NCI-H2227 treated with DMSO at 0.1 percent for 48 hours (cell line): Measurements from ENCODE around the gene RPL28.
"Not testable (repeated sequence)": the region's sequence is repeated elsewhere in the genome, so short reads cannot be mapped to it uniquely, and the experiment has no call there.

Experiments
- DNase-seq: peaks from one replicate; lab custom pipeline; 2025; lab: John Stamatoyannopoulos, UW

The RPL28 gene

DNA sequence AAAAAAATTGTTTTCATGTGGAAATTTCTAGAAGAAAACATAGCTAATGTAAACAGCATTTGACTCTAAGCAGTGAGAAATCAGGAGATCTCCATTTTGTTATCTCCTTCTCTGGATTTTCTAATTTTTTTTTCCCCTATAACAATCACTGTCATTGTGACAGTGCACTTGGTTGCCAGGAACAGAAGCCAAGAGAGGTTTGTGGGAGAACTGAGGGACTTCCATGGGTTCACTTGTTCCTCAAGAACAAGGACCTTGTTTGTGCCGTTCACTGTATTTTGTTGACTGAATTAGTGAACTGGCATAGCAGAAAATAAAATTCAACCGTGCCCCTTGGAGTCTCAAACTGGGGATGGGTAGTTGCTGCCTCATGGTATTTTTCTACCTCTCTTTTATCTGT is 40.3 kb downstream of the RPL28 start:
- no peak for DNase-seq

DNA sequence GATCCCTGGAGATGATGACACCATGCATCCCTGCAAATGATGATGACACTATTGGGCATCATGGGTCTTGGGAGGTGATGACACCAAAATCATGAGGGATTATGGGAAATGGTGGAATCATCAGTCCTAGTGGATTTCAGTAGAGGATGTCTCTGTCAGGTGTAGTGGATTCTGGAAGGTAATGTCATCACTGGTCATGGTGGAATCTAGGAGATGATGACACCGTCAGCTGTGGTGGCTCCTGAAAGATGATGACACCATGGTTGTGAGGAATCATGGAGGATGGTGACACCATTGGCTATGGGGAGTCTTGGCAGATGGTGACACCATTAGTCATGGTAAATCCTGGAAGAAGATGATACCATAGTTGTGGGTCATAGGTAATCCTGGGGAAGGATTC is 45.5 kb downstream of the RPL28 start:
- DNase-seq = no peak

DNA sequence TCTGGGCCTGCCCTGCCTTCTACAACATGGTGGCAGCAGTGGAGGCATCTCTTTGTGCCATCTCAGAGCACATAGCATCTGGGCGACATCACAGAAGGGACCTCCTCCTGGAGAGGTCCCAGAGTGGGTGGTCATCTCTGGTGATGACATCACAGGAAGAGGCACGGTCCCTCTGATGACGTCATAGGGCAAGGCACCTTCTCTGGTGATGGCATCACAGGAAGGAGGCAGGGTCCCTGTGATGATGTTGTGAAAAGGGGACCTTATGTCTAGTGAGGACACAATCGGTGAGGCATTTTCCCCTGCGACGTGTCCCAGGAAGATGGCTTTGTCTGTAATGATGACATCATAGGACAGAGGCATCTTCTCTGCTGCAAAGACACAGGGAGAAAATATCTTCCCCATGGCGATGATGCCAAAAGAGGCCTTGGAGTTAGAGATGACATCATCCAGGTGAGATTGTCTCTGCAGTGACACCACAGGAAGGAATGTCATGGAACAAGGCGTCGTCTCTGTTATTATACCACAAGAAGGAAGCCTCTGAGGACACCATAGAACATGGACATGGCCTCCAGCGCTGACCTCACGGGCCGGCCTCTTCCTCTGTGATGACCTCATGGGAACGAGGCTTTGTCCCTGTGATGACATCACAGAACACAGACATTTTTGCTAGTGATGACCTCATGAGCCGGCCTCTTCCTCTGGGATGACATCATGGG is 46.7 kb downstream of the RPL28 start:
- DNase-seq = no peak

DNA sequence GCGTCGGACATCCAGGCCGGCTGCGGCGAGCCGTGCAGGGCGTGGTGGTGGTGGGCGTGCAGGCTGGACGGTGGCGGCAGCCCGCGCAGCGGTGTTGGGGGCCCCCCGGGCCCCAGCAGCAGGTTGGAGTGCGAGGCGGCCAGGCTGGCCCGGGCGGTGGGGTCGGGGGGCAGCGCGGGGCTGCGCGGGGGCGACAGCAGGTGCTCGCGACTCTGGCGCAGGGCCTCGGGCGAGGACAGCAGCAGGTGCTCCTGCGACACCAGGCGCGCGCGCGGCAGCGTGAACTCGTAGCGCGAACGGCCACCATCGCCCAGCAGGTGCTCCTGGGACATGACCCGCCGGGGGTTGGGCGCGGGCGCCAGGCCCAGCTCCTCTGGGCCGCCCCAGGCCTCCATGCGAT is 47.6 kb downstream of the RPL28 start:
- DNase-seq = no peak

DNA sequence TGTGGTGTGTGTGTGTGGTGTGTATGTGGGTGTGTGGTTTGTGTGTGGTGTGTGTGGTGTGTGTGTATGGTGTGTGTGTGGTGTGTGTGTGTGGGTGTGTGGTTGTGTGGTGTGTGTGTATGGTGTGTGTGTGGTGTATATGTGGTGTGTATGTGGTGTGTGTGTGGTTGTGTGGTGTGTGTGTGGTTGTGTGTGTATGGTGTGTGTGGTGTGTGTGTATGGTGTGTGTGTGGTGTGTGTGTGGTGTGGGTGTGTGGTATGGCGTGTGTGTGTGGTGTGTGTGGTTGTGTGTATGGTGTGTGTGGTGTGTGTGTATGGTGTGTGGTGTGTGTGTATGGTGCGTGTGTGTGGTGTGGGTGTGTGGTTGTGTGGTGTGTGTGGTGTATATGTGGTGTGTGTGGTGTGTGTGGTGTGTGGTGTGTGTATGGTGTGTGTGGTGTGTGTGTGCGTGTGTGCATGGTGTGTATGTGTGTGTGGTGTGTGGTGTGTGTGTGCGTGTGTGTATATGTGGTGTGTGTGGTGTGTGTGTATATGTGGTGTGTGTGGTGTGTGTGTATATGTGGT is 48.7 kb downstream of the RPL28 start:
- no peak for DNase-seq

DNA sequence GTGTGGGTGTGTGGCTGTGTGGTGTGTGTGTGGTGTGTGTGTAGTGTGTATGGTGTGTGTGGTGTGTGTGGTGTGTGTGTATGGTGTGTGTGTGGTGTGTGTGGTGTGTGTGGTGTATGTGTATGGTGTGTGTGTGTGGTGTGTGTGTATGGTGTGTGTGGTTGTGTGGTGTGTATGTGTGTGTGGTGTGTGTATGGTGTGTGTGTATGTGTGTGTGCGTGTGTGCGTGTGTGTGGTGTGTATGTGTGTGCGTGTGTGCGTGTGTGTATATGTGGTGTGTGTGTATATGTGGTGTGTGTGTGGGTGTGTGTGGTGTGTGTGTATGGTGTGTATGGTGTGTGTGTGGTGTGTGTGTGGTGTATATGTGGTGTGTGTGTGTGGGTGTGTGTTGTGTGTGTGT is 49.3 kb downstream of the RPL28 start:
- DNase-seq = no peak

DNA sequence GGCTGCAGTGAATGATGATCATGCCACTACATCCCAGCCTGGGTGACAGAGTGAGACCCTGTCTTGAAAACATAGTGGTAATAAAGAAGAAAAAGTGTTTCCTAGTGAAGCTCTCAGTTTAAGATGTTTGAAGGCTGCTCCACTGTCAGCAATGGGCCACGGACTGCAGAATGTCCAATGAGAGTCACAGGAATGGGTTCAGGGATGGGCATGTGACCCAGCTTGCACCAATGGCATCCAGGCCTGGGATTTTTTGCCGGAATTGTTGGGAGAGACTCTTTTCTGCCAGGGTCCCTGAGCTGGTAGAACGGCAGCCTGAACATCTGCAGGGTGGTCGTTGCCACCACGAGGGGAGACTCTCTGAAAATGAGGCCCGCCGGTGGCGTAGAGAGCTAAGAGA is 51.1 kb downstream of the RPL28 start:
- DNase-seq = no peak

DNA sequence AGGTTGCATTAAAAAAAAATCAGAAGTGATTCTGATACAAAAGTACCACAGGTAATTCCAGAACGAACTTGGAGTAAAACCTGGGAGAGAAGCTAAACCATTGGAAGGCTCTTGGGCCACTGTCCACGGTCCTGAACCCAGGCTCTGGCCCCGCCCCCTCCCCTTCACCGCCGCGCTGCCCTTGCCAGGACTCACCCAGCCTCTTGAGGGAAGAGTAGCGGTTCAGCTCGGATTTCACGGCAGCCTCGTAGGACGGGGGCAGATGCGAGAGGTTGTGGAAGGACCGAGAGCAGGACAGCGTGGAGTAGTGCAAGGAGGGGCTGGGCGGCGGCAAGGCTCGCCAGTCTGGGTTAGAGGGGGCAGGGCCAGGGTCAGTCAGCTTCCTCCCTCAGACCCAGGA is 51.7 kb downstream of the RPL28 start:
- no peak for DNase-seq

DNA sequence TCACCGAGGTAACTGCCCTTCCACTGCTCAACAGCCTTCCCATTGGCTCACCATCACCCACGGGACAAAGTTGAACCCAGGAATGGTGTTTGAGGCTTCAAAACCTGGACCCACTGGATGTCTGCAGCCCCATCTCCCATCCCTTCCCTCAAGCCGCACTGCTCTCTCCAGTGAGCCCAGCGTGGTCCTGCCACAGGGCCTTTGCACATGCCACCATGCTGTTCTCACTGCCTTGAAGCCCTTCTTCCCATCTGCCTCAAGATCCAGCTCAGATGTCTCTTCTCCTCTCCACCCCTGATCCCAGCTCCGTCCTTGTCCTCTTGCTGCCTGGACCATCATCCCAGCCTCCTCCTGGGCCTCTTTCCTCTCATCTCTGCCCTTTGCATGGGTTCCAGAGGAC is 53.3 kb downstream of the RPL28 start:
- DNase-seq = no peak

DNA sequence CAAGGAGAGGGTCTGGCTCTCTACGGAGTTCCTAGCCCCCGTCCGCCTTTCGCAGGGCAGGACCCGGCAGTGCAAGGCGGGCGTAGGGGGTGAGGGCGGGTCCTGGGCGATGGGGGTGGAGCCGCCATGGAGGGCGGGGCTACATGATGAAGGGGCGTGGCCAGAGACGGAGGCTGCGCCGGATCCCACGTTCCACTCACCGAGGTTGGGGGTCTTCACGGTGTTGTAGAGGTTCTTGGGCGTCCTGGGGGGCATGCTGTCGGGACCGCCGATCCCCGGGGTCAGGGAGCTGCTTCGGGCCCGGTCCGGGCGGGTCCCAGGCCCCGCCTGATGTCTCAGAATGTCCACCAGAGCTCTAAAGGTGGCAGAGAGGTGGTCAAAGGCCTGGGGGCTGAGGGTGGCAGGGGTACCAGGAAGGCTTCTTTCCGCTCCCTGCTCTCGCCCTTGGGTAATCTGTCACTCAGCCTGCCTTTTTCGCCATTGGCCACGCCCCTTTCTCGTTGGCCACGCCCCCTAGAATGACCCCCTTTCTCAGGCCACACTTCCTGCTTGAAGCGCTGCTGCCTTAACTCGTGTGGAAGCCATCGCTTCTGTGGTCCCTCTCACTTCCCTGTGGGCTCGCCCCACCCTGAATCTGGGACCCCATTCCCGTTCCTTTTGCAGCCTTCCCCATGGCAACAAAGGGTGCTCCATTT is 54.8 kb downstream of the RPL28 start:
- DNase-seq = no peak

DNA sequence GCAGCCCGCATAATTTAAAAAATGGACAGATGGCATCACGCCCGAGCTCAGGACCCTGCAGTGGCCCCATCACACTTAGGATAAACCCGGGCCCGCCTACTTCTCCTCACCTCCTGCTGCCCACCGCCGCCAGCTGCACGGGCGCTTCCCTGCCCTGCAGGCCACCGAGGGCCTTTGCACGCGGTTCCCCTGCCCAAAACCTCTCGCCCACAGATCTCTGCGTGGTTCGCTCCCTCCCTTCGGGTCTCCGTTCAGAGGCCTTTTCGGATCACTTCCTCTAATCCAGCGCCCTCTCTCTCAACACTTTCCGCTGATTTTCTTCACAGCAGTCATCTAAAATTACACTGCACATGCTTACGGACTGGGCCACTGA is 55.6 kb downstream of the RPL28 start:
- DNase-seq = no peak

DNA sequence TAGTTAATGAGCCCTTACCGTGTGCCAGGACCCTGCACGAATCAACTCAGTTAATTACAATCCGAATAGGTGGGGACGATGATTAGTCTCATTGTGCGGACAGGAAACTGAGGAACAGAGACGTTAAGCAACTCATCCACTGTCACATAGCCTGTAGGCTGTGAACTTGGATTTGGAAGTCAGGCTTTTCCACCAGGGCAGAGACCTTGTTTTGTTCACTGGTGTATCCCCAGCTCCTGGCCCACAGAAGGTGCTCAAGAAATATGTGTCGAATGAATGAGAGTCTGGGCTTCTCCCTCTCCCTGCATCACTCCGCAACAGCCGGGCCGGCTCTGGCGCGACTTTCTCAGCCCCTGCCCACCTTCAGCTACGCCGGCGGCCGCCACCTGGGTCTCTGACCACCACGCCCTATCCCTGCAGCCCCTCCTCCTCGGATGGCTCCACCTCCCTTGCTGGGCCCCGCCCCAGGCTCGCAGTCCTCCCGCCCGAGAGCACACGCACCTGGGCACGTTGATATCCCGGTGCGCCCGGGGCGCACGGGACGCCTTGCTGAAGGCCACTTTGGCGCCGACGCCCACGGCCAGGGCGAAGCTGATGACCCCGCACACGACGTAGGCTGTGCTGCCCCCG is 56.1 kb downstream of the RPL28 start:
- DNase-seq = peak; percentile 53

DNA sequence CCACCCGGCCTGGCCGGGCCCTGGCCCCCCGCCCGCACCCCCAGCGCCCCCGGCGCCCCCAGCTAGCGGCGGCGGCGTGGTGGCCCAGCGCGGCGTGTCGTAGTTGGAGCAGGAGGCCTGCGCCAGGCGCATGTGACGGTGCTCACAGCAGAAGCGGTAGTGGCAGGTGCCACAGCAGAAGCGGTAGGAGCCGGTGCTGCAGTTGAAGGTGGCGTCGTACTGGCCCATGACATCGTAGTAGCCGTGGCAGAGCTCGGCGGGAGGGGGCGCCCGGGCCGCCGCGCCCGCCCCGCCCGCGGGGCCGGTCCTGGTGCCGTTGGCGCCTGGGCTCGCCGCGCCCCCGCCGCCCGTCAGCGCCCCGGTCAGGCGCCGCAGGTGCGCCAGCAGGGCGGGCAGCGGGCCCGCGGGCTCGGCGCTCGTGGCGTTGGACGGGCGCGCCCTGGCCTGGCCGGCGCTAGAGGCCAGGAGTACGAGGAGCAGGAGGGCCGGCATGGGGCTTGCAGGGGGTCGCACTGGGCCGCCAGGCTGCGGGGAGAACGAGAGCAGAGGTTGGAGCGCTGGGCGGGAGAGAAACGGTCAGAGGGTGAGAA is 56.7 kb downstream of the RPL28 start:
- peak; percentile 46 for DNase-seq

DNA sequence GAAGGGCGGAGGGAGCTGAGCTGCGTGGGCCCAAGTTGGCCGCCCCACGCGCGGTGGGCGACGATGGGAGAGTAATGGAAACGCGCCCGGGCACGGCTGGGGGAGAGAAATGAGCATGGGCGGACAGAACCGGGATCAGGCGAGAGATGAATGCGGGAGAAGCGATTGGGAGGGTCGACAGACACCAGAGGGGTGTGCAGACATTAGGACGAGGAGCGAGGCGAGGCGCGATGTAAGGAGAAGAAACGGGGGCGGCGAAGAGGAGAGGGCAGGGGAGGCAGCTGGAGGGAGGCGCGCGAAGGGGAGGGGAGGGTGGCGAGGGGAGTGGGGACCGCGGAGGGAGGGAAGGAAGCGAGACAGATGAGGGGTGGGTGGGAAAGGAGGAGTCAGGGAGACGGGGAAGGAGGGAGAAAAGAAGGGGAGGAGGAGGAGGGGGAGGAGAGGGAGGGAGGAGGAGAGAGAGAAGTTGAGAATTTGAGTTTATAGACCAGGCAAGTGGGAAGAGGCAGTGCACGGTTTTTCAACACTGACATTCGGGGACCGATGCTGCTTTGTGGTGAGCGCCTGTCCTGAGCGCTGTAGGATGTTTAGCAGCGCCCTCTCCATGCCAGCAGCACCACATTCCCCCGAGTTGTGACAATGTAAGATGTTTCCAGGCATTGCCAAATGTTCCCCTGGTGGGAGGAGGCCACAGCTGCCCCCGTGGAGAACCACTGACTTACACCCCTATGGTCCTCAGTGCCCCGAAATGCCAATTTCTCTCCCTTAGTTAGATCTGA is 57.5 kb downstream of the RPL28 start, which contains the start of gene SHISA7:
SHISA7 (minus strand) TSS at position 256 of the 779 bp plus-strand sequence. CDS start 437 bp downstream, outside the sequence.
- DNase-seq = peak; percentile 76

DNA sequence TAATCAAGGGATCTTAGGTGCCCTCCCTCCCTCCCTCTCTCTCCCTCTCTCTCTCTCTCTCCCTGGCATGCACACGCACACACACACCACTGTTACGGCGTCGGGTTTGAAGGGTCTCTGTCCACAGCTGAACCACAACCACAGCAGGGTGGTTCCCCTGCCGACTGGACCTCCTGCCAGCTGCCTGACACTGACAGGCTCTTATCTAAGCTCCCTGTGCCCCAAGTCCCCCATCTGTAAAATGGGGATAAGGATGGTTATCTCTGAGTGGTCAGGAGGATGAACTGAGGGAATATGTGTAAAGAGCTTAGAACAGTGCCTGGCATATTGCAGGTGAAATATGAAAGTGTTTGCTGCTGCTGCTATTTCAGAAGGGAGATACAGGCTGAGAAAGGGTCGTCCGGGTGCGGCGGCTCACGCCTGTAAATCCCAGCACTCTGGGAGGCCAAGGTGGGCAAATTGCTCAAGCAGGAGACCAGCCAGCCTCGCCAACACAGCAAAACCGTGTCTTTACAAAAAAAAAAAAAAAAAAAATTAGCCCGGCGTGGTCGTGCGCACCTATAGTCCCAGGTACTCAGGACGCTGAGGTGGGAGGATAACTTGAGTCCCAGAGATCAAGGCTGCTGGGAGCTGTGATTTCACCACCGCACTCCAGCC is 58.2 kb downstream of the RPL28 start:
- DNase-seq = no peak

DNA sequence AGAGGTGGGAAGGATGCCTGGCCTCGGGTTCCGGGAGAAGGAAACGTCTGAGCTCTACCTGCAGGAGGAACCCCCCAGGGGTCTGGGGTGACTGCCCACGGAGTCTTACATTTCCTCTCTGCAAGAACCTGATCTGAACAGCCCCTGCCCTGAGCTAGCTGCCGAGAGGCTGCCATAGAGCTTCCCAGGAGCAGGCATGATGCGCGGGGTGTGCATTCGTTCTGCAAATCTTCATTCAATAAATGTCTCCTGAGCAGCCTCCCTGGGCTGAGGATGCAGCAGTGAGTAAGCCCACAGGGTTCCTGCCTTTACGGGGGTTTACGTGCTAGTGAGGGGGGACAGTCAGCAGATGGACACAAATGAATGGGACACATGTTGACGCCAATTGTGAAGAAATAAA is 58.9 kb downstream of the RPL28 start:
- DNase-seq = no peak

DNA sequence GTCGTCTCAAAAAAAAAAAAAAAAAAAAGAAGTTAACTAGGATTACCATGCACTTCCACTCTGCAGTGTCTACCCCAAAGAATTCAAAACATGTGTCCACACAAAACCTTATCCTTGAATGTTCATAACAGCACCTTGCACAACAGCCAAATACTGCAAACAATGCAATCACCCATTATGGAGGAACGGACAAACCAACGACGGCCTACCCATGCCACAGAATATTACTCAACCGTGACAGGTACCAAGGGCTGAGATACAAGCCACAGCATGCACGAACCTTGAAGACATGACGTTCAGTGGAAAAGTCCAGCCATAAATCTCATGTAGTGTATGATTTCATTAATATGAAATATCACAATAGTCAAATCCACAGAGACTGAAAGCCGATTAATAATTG is 60.3 kb downstream of the RPL28 start:
- no peak for DNase-seq

DNA sequence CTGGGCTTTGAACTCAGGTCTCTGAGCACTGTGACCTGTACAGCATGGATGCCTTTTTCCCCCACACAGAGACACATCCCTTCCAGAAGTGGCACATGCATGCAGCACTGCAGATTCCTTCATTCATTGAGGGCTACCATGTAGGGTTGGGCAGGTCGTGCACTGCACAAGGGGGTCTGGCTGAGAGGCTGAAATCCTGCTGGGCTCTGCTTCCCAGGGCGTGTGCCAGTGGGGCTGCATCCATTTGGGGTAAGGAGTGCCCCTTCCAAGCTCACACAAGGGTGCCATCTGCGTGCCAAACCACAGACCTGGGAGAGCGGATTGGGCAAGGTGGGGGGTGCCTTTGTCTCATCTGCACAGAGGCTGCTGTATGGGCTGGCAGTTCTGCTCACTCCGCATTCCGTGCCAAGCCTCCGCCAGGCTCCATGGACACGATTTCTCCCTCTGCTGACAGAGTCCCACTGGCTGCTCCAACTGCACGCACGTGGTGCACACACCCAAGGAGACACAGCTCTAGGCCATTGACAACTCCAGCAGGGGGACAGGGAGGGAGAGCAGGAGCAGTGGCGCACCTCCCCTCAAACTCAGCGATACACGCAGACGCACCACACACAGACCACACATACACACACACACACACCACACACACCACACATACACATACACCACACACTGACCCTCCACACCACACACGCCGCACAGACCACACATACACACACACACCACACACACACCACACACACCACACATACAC is 61.9 kb downstream of the RPL28 start:
- peak; percentile 52 for DNase-seq

DNA sequence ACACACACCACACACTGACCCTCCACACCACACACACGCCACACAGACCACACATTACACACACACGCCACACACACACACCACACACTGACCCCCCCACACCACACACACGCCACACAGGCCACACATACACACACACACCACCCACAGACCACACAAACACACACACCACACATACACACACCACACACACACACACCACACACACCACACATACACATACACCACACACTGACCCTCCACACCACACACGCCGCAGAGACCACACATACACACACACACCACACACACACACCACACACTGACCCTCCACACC is 62.4 kb downstream of the RPL28 start:
- not testable (repeated sequence) for DNase-seq

DNA sequence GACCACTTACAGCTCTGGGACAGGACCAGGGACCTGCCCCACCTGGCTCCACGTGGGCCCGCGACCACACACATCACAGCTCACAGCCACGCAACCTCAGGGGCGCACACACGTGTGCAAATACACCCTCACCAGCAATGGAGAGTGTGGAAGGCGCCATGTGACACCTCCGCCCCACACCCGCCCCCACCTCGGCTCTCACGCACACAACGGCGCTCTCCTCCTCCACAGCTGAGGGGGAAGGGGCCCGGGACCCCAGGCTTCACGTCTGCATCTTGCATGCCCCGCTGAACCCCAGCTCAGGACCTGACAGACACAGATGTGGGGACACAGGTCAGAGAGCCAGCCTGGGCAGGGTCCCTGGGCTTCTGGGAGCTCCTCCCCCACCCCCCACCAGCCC is 63.7 kb downstream of the RPL28 start:
- DNase-seq = no peak
